Stimulated activated CD8-positive, alpha-beta memory T cell treated with anti-CD3 and anti-CD28 coated beads, Interleukin-15, amount 100 ng/mL, for 4 hours (primary cell): ENCODE results near the gene BASP1.
"Not testable (repeated sequence)": the region's sequence is repeated elsewhere in the genome, so short reads cannot be mapped to it uniquely, and the experiment has no call there.

Source experiments
- DNase-seq, 2 donors: peaks; one replicate each; pipeline ENCODE4 v3.0.0-alpha.2; 2020; ENCODE audit warnings: low read depth in 2 of 2

The BASP1 gene

DNA sequence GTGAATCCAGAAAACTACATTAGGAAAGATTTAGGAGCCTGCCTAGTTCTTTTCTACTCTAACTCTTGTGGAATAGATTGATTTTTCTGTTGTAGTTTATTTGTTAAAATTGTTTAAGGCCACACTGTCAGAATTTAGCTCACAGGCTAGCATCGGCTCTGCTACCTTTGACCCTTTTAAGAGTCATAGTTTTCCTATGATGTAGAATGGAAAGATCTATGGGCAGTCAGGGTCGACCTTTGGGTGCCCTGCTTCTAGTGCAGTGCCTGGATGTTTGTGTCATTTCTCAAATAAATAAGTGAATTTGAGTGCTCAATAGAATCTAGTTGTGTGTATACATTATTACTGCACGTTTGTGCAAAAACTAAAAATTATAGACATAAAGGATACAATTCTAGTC is 38.7 kb downstream of the BASP1 start:
- no peak for DNase-seq

- DNase-seq, result no peak
Measured at GRCh38 chr5:17256839-17257238, 39.4 kb downstream of the BASP1 start.

DNA sequence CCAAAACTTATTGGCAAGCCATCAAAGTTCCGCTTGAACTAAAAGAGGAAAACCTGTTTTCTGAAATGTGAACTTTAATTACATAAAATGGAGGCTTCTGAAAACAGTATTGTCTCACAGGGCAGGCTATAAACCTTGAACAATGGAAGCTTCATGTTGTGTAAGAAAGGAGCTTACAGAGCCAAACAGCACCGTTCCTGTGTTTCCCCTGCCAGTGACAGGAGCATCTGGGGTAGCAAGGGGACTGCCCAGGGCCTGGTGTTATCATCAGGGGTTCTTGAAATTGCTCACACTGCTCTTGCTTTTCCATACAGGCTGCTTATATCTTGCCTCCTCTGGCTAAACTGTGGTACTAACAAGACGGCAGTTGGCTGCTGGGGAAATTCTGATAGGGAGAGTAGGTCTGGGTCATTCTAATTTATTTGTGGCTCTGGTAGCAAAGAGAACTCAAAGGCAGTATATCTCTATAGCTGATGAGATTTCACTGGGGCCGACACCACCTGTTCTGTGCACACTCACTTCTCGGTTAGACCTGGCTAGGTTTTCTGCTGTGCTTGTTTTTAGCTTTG is 40.4 kb downstream of the BASP1 start:
- no peak for DNase-seq

GRCh38 chr5:17258431-17258830 is 41.0 kb downstream of the BASP1 start:
- DNase-seq, result no peak

DNA sequence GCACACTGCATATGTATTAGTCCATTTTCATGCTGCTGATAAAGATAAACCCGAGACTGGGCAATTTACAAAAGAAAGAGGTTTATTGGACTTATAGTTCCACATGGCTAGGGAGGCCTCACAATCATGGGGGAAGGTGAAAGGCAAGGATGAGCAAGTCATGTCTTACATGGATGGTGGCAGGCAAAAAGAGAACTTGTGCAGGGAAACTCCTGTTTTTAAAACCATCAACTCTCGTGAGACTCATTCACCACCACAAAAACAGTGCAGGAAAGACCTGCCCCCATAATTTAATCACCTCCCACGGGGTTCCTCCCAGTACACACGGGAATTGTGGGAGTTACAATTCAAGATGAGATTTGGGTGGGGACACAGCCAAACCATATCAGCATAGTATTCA is 41.6 kb downstream of the BASP1 start:
- DNase-seq, result not testable (repeated sequence)

- DNase-seq, result no peak
Measured at GRCh38 chr5:17259630-17260257, 42.3 kb downstream of the BASP1 start.

DNA sequence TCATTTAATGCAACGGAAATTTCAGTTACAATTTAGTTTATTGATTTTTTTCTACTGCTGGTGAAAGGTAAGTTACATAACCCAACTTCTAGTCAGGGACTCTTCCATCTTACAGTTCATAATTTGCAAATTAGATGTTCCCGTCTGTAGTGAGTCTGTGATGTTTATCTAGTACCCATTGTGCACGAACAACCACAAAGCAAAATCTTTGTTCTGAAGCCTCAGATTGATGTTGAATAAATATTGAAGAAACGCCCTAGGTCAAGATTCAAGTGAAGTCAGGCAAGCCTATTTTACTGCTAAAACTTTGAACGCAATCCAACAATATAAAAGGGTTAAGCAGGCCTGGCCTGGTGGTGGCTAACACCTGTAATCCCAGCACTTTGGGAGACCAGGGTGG is 43.1 kb downstream of the BASP1 start:
- no peak for DNase-seq

DNA sequence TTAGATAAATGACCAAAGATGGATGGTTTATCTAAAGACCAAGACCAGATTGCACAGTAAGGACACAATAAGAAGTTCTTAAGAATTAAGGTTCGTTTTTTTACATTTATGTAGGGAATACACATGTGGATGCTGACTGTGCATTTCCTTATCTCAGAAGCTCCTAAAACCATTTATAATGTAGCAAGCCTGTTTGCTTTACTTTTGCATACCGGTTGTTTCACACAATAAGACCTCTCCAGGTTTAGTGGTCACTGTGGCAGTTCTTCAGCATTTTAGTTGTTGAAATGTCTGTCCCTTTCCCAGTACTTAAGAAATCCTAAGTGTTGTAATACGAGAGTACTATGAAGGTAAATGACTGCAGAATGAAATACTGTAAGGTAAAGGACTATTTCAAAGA is 43.6 kb downstream of the BASP1 start:
- DNase-seq, result no peak

- no peak for DNase-seq
Measured at GRCh38 chr5:17265041-17265440, 47.6 kb downstream of the BASP1 start.

GRCh38 chr5:17267106-17267505 is 49.7 kb downstream of the BASP1 start:
- DNase-seq, result no peak

DNA sequence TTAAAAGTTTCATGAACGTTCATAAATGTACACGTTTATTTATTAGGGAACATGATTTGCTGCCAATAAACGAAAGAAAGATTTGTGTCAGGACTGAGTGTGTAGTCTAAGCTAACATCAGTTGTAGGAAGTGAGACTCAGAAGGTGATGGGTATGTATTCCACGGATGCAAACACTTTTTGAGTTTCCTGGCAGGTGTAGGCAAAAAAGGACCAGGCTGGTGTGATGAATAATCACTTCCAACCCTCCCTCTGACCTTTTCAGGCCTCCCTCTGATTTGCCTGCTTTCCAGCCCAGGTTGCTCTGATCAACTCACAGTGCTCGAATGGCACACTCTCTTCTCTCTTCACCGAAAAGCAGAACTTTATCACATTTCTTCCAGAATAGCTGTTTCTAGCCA is 51.8 kb downstream of the BASP1 start:
- DNase-seq, result no peak

DNA sequence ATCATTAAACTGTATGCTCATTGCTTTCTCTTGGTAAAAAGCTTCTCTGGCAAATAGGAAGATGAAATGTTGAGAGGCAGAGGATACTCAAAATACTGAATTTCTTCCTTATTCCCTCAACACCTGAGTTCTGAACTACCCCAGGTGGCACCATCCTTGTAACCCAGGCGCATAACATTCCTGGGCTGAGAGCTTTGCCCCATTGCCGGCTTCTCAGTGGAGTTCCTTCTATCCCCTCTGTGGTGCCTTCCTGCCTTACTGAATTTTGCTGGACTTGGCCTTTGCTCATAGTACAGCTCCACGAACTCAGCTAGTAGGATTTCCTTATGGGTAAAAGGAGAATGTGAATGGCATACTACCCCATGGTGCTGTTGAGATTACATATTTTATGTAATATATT is 54.7 kb downstream of the BASP1 start:
- DNase-seq, result no peak

- DNase-seq, result no peak
Measured at GRCh38 chr5:17275289-17276158, 58.1 kb downstream of the BASP1 start.

DNA sequence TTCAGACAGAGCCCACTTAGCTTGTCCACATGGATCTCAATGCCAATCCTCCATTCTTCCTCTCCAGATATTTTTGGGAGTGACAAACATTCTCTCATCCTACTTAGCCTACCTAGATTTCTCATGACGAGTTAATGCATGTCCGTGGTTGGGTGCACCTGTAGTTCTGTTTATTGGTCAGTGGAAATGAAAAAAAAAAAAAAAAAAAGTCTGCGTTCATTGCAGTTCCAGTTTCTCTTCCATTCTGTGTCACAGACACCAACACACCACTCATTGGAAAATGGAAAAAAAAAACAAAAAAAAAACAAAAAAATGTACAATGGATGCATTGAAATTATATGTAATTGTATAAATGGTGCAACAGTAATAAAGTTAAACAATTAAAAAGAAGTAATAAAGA is 59.0 kb downstream of the BASP1 start:
- DNase-seq, result no peak

DNA sequence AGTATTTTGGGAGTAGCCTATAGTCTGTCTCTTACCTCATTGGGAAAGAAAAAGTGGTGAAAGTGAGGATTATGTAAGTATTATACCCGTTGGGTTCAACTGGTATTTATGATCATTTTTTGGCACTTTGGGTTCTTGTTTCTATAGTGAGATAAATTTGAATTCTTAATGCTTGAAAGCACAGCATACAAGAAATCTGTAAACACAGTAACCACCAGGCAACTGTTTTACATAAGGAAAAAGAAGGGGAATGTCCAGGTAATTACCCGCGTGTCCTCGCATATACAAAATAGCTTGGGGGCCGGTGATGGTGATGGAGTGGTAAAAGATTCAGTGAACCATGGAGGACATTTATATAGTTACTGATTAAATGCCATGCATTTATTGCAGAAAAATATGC is 60.5 kb downstream of the BASP1 start:
- no peak for DNase-seq

DNA sequence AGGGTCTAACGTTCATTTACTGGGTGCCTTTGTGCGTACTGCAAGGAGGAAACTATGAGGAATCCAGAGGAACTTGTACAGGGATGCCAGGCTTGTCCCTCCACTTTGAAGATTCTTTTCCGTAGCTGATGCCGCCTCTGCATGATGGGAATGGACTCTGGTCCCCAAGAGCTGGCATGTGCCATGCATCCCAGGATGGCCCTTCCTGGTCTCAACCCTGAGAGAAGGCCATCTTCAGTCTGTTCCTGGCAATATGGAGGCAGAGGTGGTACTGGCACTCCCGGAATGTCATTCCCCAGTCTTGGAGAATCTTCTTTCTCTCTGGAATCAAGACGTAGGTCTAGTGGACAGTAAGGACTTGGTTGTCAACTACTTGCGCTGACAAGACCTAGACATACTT is 61.5 kb downstream of the BASP1 start:
- no peak for DNase-seq

DNA sequence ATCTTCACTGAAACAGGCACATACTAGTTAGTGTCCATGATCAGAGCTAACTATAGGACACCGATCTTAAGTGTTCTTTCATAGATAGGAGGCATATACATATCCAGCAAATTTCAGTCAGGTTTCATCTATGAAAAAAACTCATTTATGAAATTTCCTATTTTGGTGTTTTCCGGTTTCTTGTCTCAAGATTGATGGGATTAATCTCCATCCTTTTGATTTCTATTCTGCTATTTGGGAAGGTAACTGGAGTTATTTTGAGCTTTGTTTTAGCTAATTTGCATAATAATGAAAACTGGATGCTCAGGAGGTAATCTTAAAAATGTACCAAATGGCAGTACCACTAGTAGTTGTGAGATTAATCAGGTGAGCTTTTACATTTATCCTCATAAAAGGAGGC is 62.1 kb downstream of the BASP1 start:
- DNase-seq, result no peak

- DNase-seq, result no peak
Measured at GRCh38 chr5:17282283-17283120, 65.1 kb downstream of the BASP1 start.

GRCh38 chr5:17283121-17283415 is 65.6 kb downstream of the BASP1 start:
- DNase-seq, result no peak

GRCh38 chr5:17287501-17288155 is 70.2 kb downstream of the BASP1 start:
- no peak for DNase-seq

DNA sequence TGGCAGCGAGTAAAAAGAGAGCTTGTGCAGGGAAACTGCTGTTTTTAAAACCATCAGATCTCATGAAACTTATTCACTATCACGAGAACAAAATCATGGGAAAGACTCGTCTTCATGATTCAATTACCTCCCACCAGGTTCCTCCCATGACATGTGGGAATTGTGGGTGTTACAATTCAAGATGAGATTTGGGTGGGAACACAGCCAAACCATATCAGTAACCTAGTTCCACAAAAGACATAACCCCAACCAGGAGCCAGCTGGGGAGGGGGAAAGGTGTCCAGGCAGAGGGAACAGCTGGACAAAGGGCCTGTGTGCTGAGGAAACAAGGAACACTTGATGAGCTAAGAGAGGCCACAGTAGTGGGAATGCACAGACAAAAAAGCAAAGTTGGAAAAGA is 71.1 kb downstream of the BASP1 start:
- no peak for DNase-seq
